Stimulated activated CD8-positive, alpha-beta memory T cell treated with anti-CD3 and anti-CD28 coated beads, Interleukin-7, amount 100 ng/mL, for 1 hour (primary cell): ENCODE results near the gene ESR1.
"Not testable (repeated sequence)": the region's sequence is repeated elsewhere in the genome, so short reads cannot be mapped to it uniquely, and the experiment has no call there.

Source experiments
- DNase-seq, 2 donors: peaks; one replicate each; pipeline ENCODE4 v3.0.0-alpha.2; 2020; ENCODE audit warnings: low read depth in 2 of 2

The ESR1 gene

GRCh38 chr6:152135755-152136448, 328.4 kb downstream of the ESR1 start:
- no peak for DNase-seq

GRCh38 chr6:152136449-152136825, 329.0 kb downstream of the ESR1 start:
- no peak for DNase-seq

- not testable (repeated sequence) for DNase-seq
Observed at GRCh38 chr6:152138344-152138743, 330.9 kb downstream of the ESR1 start.

- no peak for DNase-seq
Observed at GRCh38 chr6:152142105-152142504, 334.6 kb downstream of the ESR1 start.

GRCh38 chr6:152143359-152143758, 335.9 kb downstream of the ESR1 start:
- DNase-seq: no peak

- no peak for DNase-seq
Observed at GRCh38 chr6:152146385-152146784, 338.9 kb downstream of the ESR1 start.

- no peak for DNase-seq
Observed at GRCh38 chr6:152147269-152147668, 339.8 kb downstream of the ESR1 start.

- no peak for DNase-seq
Observed at GRCh38 chr6:152148412-152148811, 340.9 kb downstream of the ESR1 start.

- DNase-seq: no peak
Observed at GRCh38 chr6:152150196-152150595, 342.7 kb downstream of the ESR1 start.

GRCh38 chr6:152151920-152152319, 344.4 kb downstream of the ESR1 start:
- no peak for DNase-seq

GRCh38 chr6:152154559-152155356, 347.3 kb downstream of the ESR1 start:
- no peak for DNase-seq

GRCh38 chr6:152155792-152156191, 348.3 kb downstream of the ESR1 start:
- no peak for DNase-seq

GRCh38 chr6:152160346-152160745, 352.9 kb downstream of the ESR1 start:
- no peak for DNase-seq

GRCh38 chr6:152161501-152161900, 354.0 kb downstream of the ESR1 start:
- DNase-seq: no peak

GRCh38 chr6:152164957-152165356, 357.5 kb downstream of the ESR1 start:
- no peak for DNase-seq

GRCh38 chr6:152166497-152166896, 359.0 kb downstream of the ESR1 start:
- no peak for DNase-seq

GRCh38 chr6:152166897-152167296, 359.4 kb downstream of the ESR1 start:
- DNase-seq: no peak

GRCh38 chr6:152167641-152168603, 360.4 kb downstream of the ESR1 start:
- no peak for DNase-seq

- no peak for DNase-seq
Observed at GRCh38 chr6:152170313-152170701, 362.8 kb downstream of the ESR1 start.

- no peak for DNase-seq
Observed at GRCh38 chr6:152170702-152171667, 363.5 kb downstream of the ESR1 start.

- no peak for DNase-seq
Observed at GRCh38 chr6:152173321-152173720, 365.8 kb downstream of the ESR1 start.
